HuH-7.5 (cell line): ENCODE measurements around the gene NES.

Source experiments
- DNase-seq: peaks from one replicate; pipeline ENCODE4 v3.0.0; 2011; ENCODE audit warnings: low spot score

The NES gene

DNA sequence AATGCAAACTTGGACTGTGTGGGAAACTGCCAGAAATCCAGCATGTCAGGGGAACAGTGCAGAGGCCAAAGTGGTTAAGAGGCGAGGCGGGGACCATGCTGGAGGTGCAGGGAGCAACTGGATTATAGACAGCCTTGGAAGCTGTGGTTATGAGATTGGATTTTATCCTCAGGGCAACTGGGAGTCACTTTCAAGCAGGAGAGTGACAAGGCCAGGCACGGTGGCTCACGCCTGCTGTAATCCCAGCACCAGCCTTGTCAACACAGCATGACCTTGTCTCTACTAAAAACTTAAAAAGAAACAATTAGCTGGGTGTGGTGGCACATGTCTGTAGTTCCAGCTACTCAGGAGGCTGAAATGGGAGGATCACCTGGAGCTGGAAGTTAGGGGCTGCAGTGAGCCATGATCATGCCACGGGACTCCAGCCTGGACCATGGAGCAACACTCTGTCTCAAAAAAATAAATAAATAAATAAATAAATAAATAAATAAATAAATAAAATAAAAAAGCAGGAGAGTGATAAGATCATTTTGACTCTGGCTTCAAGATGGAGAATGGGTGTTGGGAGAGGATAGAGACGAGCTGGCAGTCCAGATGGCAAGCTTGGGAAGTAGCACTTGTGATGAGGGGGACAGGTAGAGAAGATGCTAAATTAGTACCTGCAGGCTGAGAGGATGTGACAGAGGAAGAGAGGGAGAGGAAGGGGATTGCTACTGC is 54.5 kb downstream of the NES start:
- DNase-seq: no peak

GRCh38 chr1:156619582-156619955 is 57.6 kb downstream of the NES start:
- no peak for DNase-seq

DNA sequence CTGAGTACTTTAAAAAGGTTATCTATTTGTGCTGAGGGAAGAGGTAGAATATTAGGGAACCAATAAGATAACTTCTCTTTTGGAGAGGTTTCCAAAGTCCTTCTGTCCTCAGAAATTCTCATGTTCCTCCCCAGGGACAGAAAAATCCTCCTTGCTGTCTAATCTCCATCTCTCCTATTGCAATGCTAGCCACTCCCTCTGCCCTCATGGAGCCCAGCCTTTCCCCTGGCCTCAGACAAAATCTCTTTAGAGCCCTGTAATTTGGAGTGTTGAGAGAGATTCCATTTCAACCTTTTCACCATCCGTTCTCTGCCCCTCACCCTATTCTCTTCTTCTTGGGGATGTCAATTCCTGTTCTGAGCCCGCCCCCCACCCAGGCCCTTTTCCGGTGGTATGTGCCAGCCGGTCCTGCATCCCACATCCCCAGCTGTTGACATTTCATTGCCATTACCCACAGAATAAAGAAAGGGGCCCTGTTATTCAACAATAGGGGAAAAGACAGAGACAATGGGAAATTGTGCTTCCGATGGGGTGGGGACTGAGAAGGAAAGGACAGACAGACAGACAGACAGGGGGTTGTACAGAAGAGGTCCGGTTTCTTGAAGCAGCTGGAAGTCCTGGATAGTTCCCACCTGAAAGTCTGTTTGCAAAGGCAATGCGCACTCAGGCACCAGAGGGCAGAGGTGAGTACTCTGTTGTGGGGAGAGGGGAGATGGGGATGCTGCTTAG is 58.2 kb downstream of the NES start, which contains the start of gene HAPLN2:
Gene HAPLN2, plus strand, starts transcription at position 563 of the 729 bp plus-strand sequence. CDS start 4,076 bp downstream, outside the sequence.
- DNase-seq: peak; percentile 50
